H1 (cell line): ENCODE measurements around the gene RNF141. TPM values are rescaled to one million over a fixed set of nuclear protein-coding genes. Genes with fewer than 3 reads are reported as not detected.

ENCODE experiments used
- CTCF ChIA-PET: fragments of 300-600 bp; sonication (Branson Sonifier 250); formaldehyde crosslinking; loops from one replicate; lab custom pipeline; 2021; ENCODE audit not compliant: partially characterized antibody; lab: Charles Lee
- POLR2A ChIA-PET: fragments of 300-600 bp; sonication (Branson Sonifier 250); formaldehyde crosslinking; loops from one replicate; lab custom pipeline; 2021; ENCODE audit warnings: inconsistent platforms; ENCODE audit not compliant: partially characterized antibody; lab: Charles Lee
- DNase-seq, 2 experiments: peaks; one replicate each; pipeline versions ENCODE4 v3.0.0 to v3.0.0-alpha.2; 2010 to 2022; ENCODE audit warnings: low spot score in 2 of 2, low read depth in 1 of 2, mixed read lengths in 1 of 2
- FAIRE-seq: peaks from 2 replicates; lab custom pipeline; 2011; peaks lifted over from hg19 to GRCh38; lab: Jason Lieb, UNC
- H2AFZ ChIP-seq: 2 replicates; pipeline ENCODE4 v1.8.1; 2012; ENCODE audit warnings: low read length, inconsistent platforms
- H2AK5ac ChIP-seq: 2 replicates; pipeline ENCODE4 v1.6.1; 2013; ENCODE audit warnings: low read depth, low read length
- H2BK120ac ChIP-seq: replicated peaks from 2 replicates; pipeline ENCODE3; 2013; ENCODE audit warnings: low read depth, low read length, inconsistent platforms
- H2BK12ac ChIP-seq: 2 replicates; pipeline ENCODE4 v1.6.1; 2013; ENCODE audit warnings: low read depth, low read length
- H2BK15ac ChIP-seq: 2 replicates; pipeline ENCODE4 v1.6.1; 2013; ENCODE audit warnings: low read length
- H2BK20ac ChIP-seq: 2 replicates; pipeline ENCODE4 v1.6.1; 2013; ENCODE audit warnings: low read length
- H2BK5ac ChIP-seq: 2 replicates; pipeline ENCODE4 v1.6.1; 2013; ENCODE audit warnings: low read depth, low read length
- H3K14ac ChIP-seq: 2 replicates; pipeline ENCODE4 v1.6.1; 2013; ENCODE audit warnings: inconsistent platforms; ENCODE audit not compliant: insufficient read length
- H3K18ac ChIP-seq: 2 replicates; pipeline ENCODE4 v1.6.1; 2013; ENCODE audit warnings: low read length; ENCODE audit errors: extremely low read depth
- H3K23ac ChIP-seq: 2 replicates; pipeline ENCODE4 v1.6.1; 2013; ENCODE audit warnings: inconsistent platforms; ENCODE audit not compliant: insufficient read length
- H3K23me2 ChIP-seq: 2 replicates; pipeline ENCODE4 v1.6.1; 2013; ENCODE audit warnings: low read depth, low read length
- H3K27ac ChIP-seq: 2 replicates; pipeline ENCODE4 v1.6.1; 2011; ENCODE audit warnings: low read depth, low read length, inconsistent platforms
- H3K27me3 ChIP-seq, 4 experiments: replicated peaks in 1 of 4; 1 replicate in 1 of 4; 2 replicates in 3 of 4; pipeline versions ENCODE4 v1.6.1 to v1.8.1; 2011 to 2013; ENCODE audit warnings: low read length in 3 of 4, mild to moderate bottlenecking in 3 of 4, inconsistent platforms in 2 of 4, mixed read lengths in 2 of 4, moderate library complexity in 1 of 4; ENCODE audit not compliant: control insufficient read depth in 3 of 4, insufficient read depth in 3 of 4; ENCODE audit errors: extremely low read depth in 1 of 4
- H3K36me3 ChIP-seq, 4 experiments: 2 replicates each; pipeline versions ENCODE4 v1.6.1 to v1.8.1; 2011 to 2013; ENCODE audit warnings: mild to moderate bottlenecking in 4 of 4, low read length in 3 of 4, moderate library complexity in 2 of 4, control low read depth in 1 of 4, inconsistent platforms in 1 of 4; ENCODE audit not compliant: insufficient read depth in 4 of 4, control insufficient read depth in 2 of 4
- H3K4ac ChIP-seq: replicated peaks from 2 replicates; pipeline ENCODE3; 2013; ENCODE audit warnings: low read length, low read depth, mixed read lengths, inconsistent platforms; ENCODE audit not compliant: insufficient read length
- H3K4me1 ChIP-seq, 4 experiments: replicated peaks in 1 of 4; 1 replicate in 1 of 4; 2 replicates in 3 of 4; pipeline versions ENCODE4 v1.6.1 to v1.8.1; 2011 to 2013; ENCODE audit warnings: low read length in 3 of 4, inconsistent platforms in 2 of 4, mixed read lengths in 1 of 4; ENCODE audit not compliant: insufficient read depth in 4 of 4, control insufficient read depth in 3 of 4
- H3K4me2 ChIP-seq, 2 experiments: 2 replicates each; pipeline versions ENCODE4 v1.6.1 to v1.8.1; 2011 to 2013; ENCODE audit warnings: low read depth in 2 of 2, low read length in 2 of 2, control low read depth in 1 of 2, inconsistent platforms in 1 of 2, mild to moderate bottlenecking in 1 of 2; ENCODE audit not compliant: insufficient read depth in 1 of 2
- H3K4me3 ChIP-seq, 4 experiments: fragments of 200-600, 300-600 bp in 1 of 4; sonication (generic), shearing (Covaris generic), sonication (Bioruptor Twin) in 1 of 4; 2 replicates each; pipeline versions ENCODE4 v1.5.1 to v1.8.1; 2011 to 2016; ENCODE audit warnings: low read length in 4 of 4, low read depth in 3 of 4, control low read depth in 2 of 4, inconsistent platforms in 2 of 4, mild to moderate bottlenecking in 2 of 4, mixed read lengths in 1 of 4, moderate library complexity in 1 of 4; ENCODE audit not compliant: insufficient read depth in 2 of 4; ENCODE audit errors: extremely low read depth in 1 of 4
- H3K56ac ChIP-seq: replicated peaks from 2 replicates; pipeline ENCODE3; 2013; ENCODE audit warnings: low read depth, mild to moderate bottlenecking, mixed read lengths, low read length, inconsistent platforms; ENCODE audit not compliant: insufficient read length
- H3K79me1 ChIP-seq: 2 replicates; pipeline ENCODE4 v1.6.1; 2013; ENCODE audit warnings: low read depth, low read length, control low read depth
- H3K79me2 ChIP-seq, 2 experiments: 2 replicates each; pipeline versions ENCODE4 v1.6.1 to v1.8.1; 2012 to 2013; ENCODE audit warnings: low read length in 2 of 2, mild to moderate bottlenecking in 2 of 2, inconsistent platforms in 1 of 2; ENCODE audit not compliant: insufficient read depth in 2 of 2, control insufficient read depth in 1 of 2
- H3K9ac ChIP-seq, 4 experiments: replicated peaks in 1 of 4; 1 replicate in 1 of 4; 2 replicates in 3 of 4; pipeline versions ENCODE4 v1.6.1 to v1.8.1; 2011 to 2013; ENCODE audit warnings: low read depth in 3 of 4, low read length in 3 of 4, control low read depth in 2 of 4, mild to moderate bottlenecking in 2 of 4, moderate library complexity in 2 of 4, inconsistent platforms in 1 of 4; ENCODE audit errors: extremely low read depth in 1 of 4
- H3K9me3 ChIP-seq, 2 experiments: 2 replicates each; pipeline versions ENCODE4 v1.6.1 to v1.8.1; 2012 to 2013; ENCODE audit warnings: mild to moderate bottlenecking in 2 of 2, moderate library complexity in 2 of 2, control low read depth in 1 of 2, inconsistent platforms in 1 of 2, low read depth in 1 of 2, low read length in 1 of 2, mixed read lengths in 1 of 2; ENCODE audit not compliant: insufficient read depth in 2 of 2
- H4K20me1 ChIP-seq, 2 experiments: replicated peaks in 1 of 2; 2 replicates each; pipeline versions ENCODE3 to v1.8.1; 2011 to 2013; ENCODE audit warnings: inconsistent platforms in 2 of 2, low read length in 2 of 2, mild to moderate bottlenecking in 1 of 2; ENCODE audit not compliant: insufficient read depth in 2 of 2, control insufficient read depth in 1 of 2
- H4K5ac ChIP-seq: 2 replicates; pipeline ENCODE4 v1.6.1; 2013; ENCODE audit warnings: low read length, low read depth, mixed read lengths, inconsistent platforms; ENCODE audit not compliant: insufficient read length
- H4K8ac ChIP-seq: 2 replicates; pipeline ENCODE4 v1.8.0; 2013; ENCODE audit warnings: mild to moderate bottlenecking, moderate library complexity, low read length, inconsistent platforms; ENCODE audit not compliant: insufficient read depth; ENCODE audit errors: extremely low read depth
- H4K91ac ChIP-seq: replicated peaks from 2 replicates; pipeline ENCODE3; 2013; ENCODE audit warnings: low read length, mixed read lengths, inconsistent platforms; ENCODE audit not compliant: insufficient read length
- BACH1 ChIP-seq: IDR thresholded peaks from 2 replicates; pipeline ENCODE4 v1.6.1; 2012; ENCODE audit warnings: low read length, improper control_type of control experiment
- JUN ChIP-seq: IDR thresholded peaks from 2 replicates; pipeline ENCODE4 v1.6.1; 2011; ENCODE audit warnings: low read depth, mild to moderate bottlenecking, improper control_type of control experiment, low read length
- WGBS, 2 experiments: shearing (Covaris generic) in 1 of 2; methylation state at CpG; one replicate each; pipeline versions ENCODE4 v1.1.6 to v1.1.7; 2013 to 2015; ENCODE audit warnings: low lambda C conversion rate in 2 of 2, mixed read lengths in 2 of 2, inconsistent platforms in 1 of 2, low coverage in 1 of 2, missing lambda C conversion rate in 1 of 2; ENCODE audit not compliant: insufficient replicate concordance in 2 of 2, insufficient coverage in 1 of 2, insufficient read length in 1 of 2; ENCODE audit errors: extremely low coverage in 1 of 2, missing lambda C conversion rate in 1 of 2; 5-methylcytosine and 5-hydroxymethylcytosine counted together
- polyA plus RNA-seq, 7 experiments: library from polyadenylated mRNA; depleted of rRNA in 3 of 7; stranded (reverse) in 5 of 7; unstranded in 2 of 7; fragments of >200 nt in 5 of 7; fragments of 200-250 nt in 2 of 7; gene quantifications; 1 replicate in 5 of 7; 2 replicates in 1 of 7; 4 replicates in 1 of 7; pipeline versions ENCODE4 v1.2.1 to v1.2.3, GENCODE V29; 2011 to 2013; ENCODE audit warnings: missing spikeins in 2 of 7, mixed read lengths in 2 of 7
- total RNA-seq: library from RNA; stranded (reverse); fragmentation: NEBNext Ultra II Directional; extraction: Animal tissue kit (Norgen Biotek cat#: 25700); gene quantifications from 2 replicates; pipeline ENCODE4 v1.2.1, GENCODE V29; 2021

The RNF141 gene
- total and polyA plus RNA-seq, 2 of the 8 experiments (the other 6 are each of a cell fraction or from before 2014, with no cell fraction given), result 8.5 to 22.8 TPM

DNA sequence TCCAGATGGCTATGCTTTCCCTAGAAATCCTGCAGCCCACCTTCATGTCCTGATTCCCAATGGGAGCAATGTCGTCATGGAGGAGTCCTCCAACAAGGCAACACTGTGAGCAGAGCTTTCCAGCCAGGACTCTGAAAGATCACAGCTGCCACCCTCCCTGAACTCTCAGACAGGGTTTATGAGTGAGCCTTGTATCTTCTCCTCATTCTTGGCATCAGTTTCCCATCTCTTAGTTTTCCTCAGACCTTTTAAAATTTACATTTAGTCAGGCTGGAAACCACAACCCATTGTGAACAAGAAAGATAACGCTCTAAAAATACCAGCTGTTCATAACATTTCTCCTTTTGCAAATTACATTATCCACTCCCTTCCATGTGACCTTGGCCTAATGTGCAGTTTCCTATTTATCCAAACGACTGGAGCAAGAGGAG, 43.1 kb upstream of the RNF141 start:
- no peak for TF ChIP-seq JUN
- TF ChIP-seq BACH1, result no peak
- H3K56ac ChIP-seq, result no peak overlapping the region
- H3K4me2 ChIP-seq, result no peak overlapping the region
- no peak overlapping the region for H4K8ac ChIP-seq
- H3K4me3 ChIP-seq, result no peak overlapping the region
- ChIA-PET POLR2A (no interaction called here), CTCF (interaction anchor here (0.7 to 1.1 kb wide), 2 partner anchors 10 to 24 kb away, joined by 4 read pairs; no protein-coding TSS in a partner anchor)
- no peak overlapping the region for H3K4ac ChIP-seq
- peaks cover 2% of the 10 kb centered on the region; the same call in 1 of the 2 replicates for H3K23me2 ChIP-seq
- no peaks in the 10 kb centered on the region for H4K20me1 ChIP-seq
- WGBS, 2 experiments, result 80% methylated on average over 3 of the region's 3 CpGs; no CpG with 5 or more reads in 1 of the 2 experiments
- H2BK120ac ChIP-seq, result no peak overlapping the region
- FAIRE-seq (no peak), DNase-seq (no peak)
- H3K4me1 ChIP-seq, result no peaks in the 10 kb centered on the region
- no peak overlapping the region for H4K5ac ChIP-seq
- no peak overlapping the region for H2BK20ac ChIP-seq
- H2BK15ac ChIP-seq, result no peak overlapping the region
- H3K9ac ChIP-seq, result no peak overlapping the region
- no peak overlapping the region for H2AFZ ChIP-seq
- H2AK5ac ChIP-seq, result no peak overlapping the region
- no peaks in the 10 kb centered on the region for H3K36me3 ChIP-seq
- H2BK5ac ChIP-seq, result no peak overlapping the region
- no peak overlapping the region for H3K27ac ChIP-seq
- no peaks in the 10 kb centered on the region for H3K79me2 ChIP-seq
- no peak overlapping the region for H3K18ac ChIP-seq
- H2BK12ac ChIP-seq, result no peak overlapping the region
- no peaks in the 10 kb centered on the region for H3K27me3 ChIP-seq
- H3K79me1 ChIP-seq, result no peaks in the 10 kb centered on the region
- no peak overlapping the region for H4K91ac ChIP-seq
- no peaks in the 10 kb centered on the region for H3K9me3 ChIP-seq
- no peak overlapping the region for H3K14ac ChIP-seq
- no peak overlapping the region for H3K23ac ChIP-seq
